Natural killer cell (primary cell): ENCODE measurements around the gene TAS2R60. TPM values are rescaled to one million over a fixed set of nuclear protein-coding genes. Genes with fewer than 3 reads are reported as not detected.

Experiments
- ATAC-seq, 3 donors: fragments of 150-1000 bp in 2 of 3; fragments of 200-7000 bp in 1 of 3; cut with Tn5 transposase; 1 replicate in 1 of 3; 2 replicates in 2 of 3; pipeline ENCODE4 v1.10.0; 2021; ENCODE audit warnings: mild to moderate bottlenecking in 2 of 3, moderate library complexity in 2 of 3
- DNase-seq, 2 donors: peaks; one replicate each; pipeline versions ENCODE4 v3.0.0 to v3.0.0-alpha.2; 2013 to 2021; ENCODE audit warnings: mixed read lengths in 1 of 2
- H3K27ac ChIP-seq: one replicate; pipeline ENCODE4 v1.5.1; 2013; ENCODE audit warnings: mild to moderate bottlenecking, low read length
- H3K27me3 ChIP-seq: one replicate; pipeline ENCODE4 v1.6.1; 2013; ENCODE audit warnings: low read length; ENCODE audit not compliant: control insufficient read depth, insufficient read depth
- H3K36me3 ChIP-seq: one replicate; pipeline ENCODE4 v1.6.1; 2013; ENCODE audit warnings: low read length; ENCODE audit not compliant: control insufficient read depth, insufficient read depth
- H3K4me1 ChIP-seq: one replicate; pipeline ENCODE4 v1.6.1; 2013; ENCODE audit warnings: low read length; ENCODE audit not compliant: control insufficient read depth, insufficient read depth
- H3K4me3 ChIP-seq: one replicate; pipeline ENCODE4 v1.5.1; 2013; ENCODE audit warnings: low read length
- H3K9me3 ChIP-seq: one replicate; pipeline ENCODE4 v1.6.1; 2013; ENCODE audit warnings: low read length; ENCODE audit not compliant: control insufficient read depth, insufficient read depth
- H3K27ac Mint-ChIP-seq, 2 donors: one replicate each; pipeline ENCODE4 v1.8.0; 2022; ENCODE audit warnings: mild to moderate bottlenecking in 2 of 2, mixed read lengths in 2 of 2, moderate library complexity in 1 of 2
- H3K27me3 Mint-ChIP-seq, 2 donors: one replicate each; pipeline ENCODE4 v1.8.0; 2022; ENCODE audit warnings: low read depth in 2 of 2, mixed read lengths in 2 of 2
- H3K36me3 Mint-ChIP-seq: one replicate; pipeline ENCODE4 v1.8.0; 2022; ENCODE audit warnings: mixed read lengths
- H3K4me1 Mint-ChIP-seq, 2 donors: one replicate each; pipeline ENCODE4 v1.8.0; 2022; ENCODE audit warnings: mixed read lengths in 2 of 2
- H3K4me3 Mint-ChIP-seq: one replicate; pipeline ENCODE4 v1.8.0; 2022; ENCODE audit warnings: mild to moderate bottlenecking, moderate library complexity, mixed read lengths
- H3K9me3 Mint-ChIP-seq, 2 donors: one replicate each; pipeline ENCODE4 v1.8.0; 2022; ENCODE audit warnings: mixed read lengths in 2 of 2
- CTCF ChIP-seq: fragments of 200-600 bp; IDR thresholded peaks from one replicate; pipeline ENCODE4 v1.8.0; 2022; ENCODE audit warnings: antibody characterized with exemption
- WGBS: methylation state at CpG from one replicate; pipeline ENCODE4 v1.1.7; 2013; ENCODE audit warnings: missing lambda C conversion rate; ENCODE audit not compliant: insufficient coverage; 5-methylcytosine and 5-hydroxymethylcytosine counted together
- intact Hi-C: fragments of 100-400 bp; cut with micrococcal nuclease; formaldehyde crosslinking; loops from one replicate; pipeline ENCODE4 v1.14.2; 2022
- total RNA-seq, 4 donors: library from RNA; stranded (reverse); fragments of 120-200 nt in 1 of 4; gene quantifications; one replicate each; pipeline versions ENCODE4 v1.2.3 to v1.2.4, GENCODE V29; 2013 to 2022

TAS2R60 gene, protein sequence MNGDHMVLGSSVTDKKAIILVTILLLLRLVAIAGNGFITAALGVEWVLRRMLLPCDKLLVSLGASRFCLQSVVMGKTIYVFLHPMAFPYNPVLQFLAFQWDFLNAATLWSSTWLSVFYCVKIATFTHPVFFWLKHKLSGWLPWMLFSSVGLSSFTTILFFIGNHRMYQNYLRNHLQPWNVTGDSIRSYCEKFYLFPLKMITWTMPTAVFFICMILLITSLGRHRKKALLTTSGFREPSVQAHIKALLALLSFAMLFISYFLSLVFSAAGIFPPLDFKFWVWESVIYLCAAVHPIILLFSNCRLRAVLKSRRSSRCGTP
- under 1 TPM in 1 of 3 donors, not detected in 2; 0.40 TPM for total RNA-seq
- total RNA-seq (2013) = 0.11 TPM

DNA sequence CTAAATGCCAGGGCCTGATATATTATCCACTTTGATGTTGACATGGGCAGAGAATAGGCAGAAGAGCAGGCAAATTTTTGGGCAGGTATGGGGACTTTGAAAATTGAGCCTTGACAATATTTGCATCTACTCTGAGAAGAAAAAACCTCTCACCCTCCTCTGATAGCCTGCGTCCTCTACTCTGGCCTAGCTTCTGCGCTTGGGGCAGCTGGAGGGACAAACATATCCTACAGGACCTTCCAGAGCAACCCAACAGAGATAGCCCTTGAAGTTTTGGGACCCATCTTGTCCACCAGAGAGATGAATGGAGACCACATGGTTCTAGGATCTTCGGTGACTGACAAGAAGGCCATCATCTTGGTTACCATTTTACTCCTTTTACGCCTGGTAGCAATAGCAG, at the start of gene TAS2R60:
TAS2R60 (plus strand) TSS at position 301 of the 400 bp plus-strand sequence; CDS start at position 301, 0 bp downstream.
- Mint-ChIP-seq H3K4me3 (no peak within 1 kb of the TSS), H3K36me3 (no peaks in the 10 kb centered on the region), H3K9me3 (no peaks in the 10 kb centered on the region), H3K27ac (no peak within 1 kb of the TSS), H3K27me3 (peaks cover 0 to 6% of the 10 kb centered on the region in 2 donors), H3K4me1 (no peaks in the 10 kb centered on the region)
- DNase-seq = no peak
- no peak for TF ChIP-seq CTCF
- Histone ChIP-seq H3K27ac (no peak within 1 kb of the TSS), H3K27me3 (no peaks in the 10 kb centered on the region), H3K4me3 (no peak within 1 kb of the TSS), H3K9me3 (no peaks in the 10 kb centered on the region), H3K36me3 (no peaks in the 10 kb centered on the region), H3K4me1 (no peaks in the 10 kb centered on the region)
- 89% methylated on average over 4 of the region's 4 CpGs for WGBS
- ATAC-seq = no peak
- intact Hi-C loops = no loop called here

DNA sequence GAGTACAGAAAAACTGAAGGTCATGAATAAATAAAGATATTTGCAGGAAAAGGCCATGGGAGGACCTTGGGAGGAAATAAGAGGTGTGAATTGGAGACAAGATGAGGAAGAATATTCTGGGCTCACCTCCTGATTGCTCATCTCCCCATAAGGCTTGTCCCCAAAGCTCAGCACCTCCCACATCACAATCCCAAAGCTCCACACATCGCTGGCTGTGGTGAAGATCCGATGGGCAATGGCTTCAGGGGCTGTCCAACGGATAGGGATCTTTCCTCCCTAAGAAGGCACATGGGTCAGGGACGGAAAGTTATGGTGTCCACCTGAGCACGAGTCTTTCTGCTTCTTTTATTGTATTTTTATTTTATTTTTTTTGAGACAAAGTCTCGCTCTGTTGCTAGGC, 49.2 kb upstream of the TAS2R60 start:
- Histone ChIP-seq H3K4me1 (peaks cover 15% of the 10 kb centered on the region), H3K36me3 (peaks cover 29% of the 10 kb centered on the region), H3K9me3 (no peaks in the 10 kb centered on the region), H3K27me3 (no peaks in the 10 kb centered on the region), H3K27ac (no peak overlapping the region), H3K4me3 (no peak overlapping the region)
- Mint-ChIP-seq H3K4me1 (peaks cover 11 to 24% of the 10 kb centered on the region in 2 donors), H3K9me3 (no peaks in the 10 kb centered on the region), H3K36me3 (no peaks in the 10 kb centered on the region), H3K27ac (no peak overlapping the region), H3K4me3 (no peak overlapping the region), H3K27me3 (no peaks in the 10 kb centered on the region)
- 90% methylated on average over 5 of the region's 6 CpGs for WGBS
- ATAC-seq (no peak), DNase-seq (no peak)
- TF ChIP-seq CTCF = no peak
- intact Hi-C loops = no loop called here

DNA sequence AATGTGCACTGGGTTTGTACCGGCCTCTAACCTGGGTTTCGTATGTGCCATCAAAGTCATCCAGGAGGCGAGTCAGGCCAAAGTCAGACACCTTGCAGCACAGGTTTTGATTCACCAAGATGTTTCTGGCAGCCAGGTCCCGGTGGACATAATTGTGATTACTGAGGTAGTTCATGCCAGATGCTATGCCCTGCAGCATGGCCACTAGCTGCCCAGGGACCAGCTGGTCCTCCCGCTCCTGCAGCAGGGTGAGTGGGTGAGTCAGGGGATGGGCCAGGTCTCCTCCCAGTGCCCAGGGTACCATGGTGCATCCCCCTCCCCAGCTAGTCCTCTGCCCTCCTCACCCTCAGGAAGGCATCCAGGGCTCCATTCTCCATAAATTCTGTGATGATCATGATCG, 48.5 kb upstream of the TAS2R60 start:
- ATAC-seq (no peak), DNase-seq (no peak)
- Histone ChIP-seq H3K27me3 (no peaks in the 10 kb centered on the region), H3K36me3 (peaks cover 22% of the 10 kb centered on the region), H3K9me3 (no peaks in the 10 kb centered on the region), H3K27ac (no peak overlapping the region), H3K4me3 (no peak overlapping the region), H3K4me1 (peaks cover 15% of the 10 kb centered on the region)
- H3K36me3 Mint-ChIP-seq = no peaks in the 10 kb centered on the region
- H3K27me3 Mint-ChIP-seq = no peaks in the 10 kb centered on the region
- H3K4me3 Mint-ChIP-seq = no peak overlapping the region
- no peaks in the 10 kb centered on the region for H3K9me3 Mint-ChIP-seq
- intact Hi-C loops = no loop called here
- TF ChIP-seq CTCF = no peak
- H3K27ac Mint-ChIP-seq = peak overlapping the region in 1 of 2 donors; percentile 15
- peaks cover 11 to 23% of the 10 kb centered on the region in 2 donors for H3K4me1 Mint-ChIP-seq
- WGBS = 65% methylated on average over 6 of the region's 6 CpGs
